Lung (tissue), 12 donors: ENCODE results near the gene TMEM61. TPM values are rescaled to one million over a fixed set of nuclear protein-coding genes. Genes with fewer than 3 reads are reported as not detected.

Experiments
- ATAC-seq: fragments of 200-7000 bp; cut with Tn5 transposase; one replicate; pipeline ENCODE4 v1.9.1; 2020; ENCODE audit warnings: moderate number of reproducible peaks; ENCODE audit not compliant: insufficient read depth, low FRiP score
- DNase-seq, 3 donors: peaks; one replicate each; pipeline ENCODE4 v3.0.0-alpha.2; 2013 to 2017
- H3K27ac ChIP-seq, 2 donors: one replicate each; pipeline ENCODE4 v1.5.1; 2013; ENCODE audit warnings: mild to moderate bottlenecking in 2 of 2, moderate library complexity in 2 of 2, control low read depth in 1 of 2, inconsistent platforms in 1 of 2, low read depth in 1 of 2, low read length in 1 of 2
- H3K27me3 ChIP-seq, 3 donors: one replicate each; pipeline ENCODE4 v1.5.1; 2013; ENCODE audit warnings: low read length in 2 of 3; ENCODE audit not compliant: control insufficient read depth in 3 of 3, insufficient read depth in 3 of 3
- H3K36me3 ChIP-seq, 4 donors: one replicate each; pipeline ENCODE4 v1.5.1; 2013; ENCODE audit warnings: low read length in 4 of 4, mild to moderate bottlenecking in 1 of 4, moderate library complexity in 1 of 4; ENCODE audit not compliant: control insufficient read depth in 4 of 4, insufficient read depth in 4 of 4
- H3K4me1 ChIP-seq, 5 donors: one replicate each; pipeline ENCODE4 v1.5.1; 2013; ENCODE audit warnings: low read length in 5 of 5, mild to moderate bottlenecking in 2 of 5, moderate library complexity in 1 of 5; ENCODE audit not compliant: control insufficient read depth in 5 of 5, insufficient read depth in 5 of 5
- H3K4me3 ChIP-seq: one replicate; pipeline ENCODE4 v1.5.1; 2013; ENCODE audit warnings: mild to moderate bottlenecking, control low read depth, moderate library complexity
- H3K9ac ChIP-seq, 2 donors: one replicate each; pipeline ENCODE4 v1.5.1; 2013; ENCODE audit warnings: low read length in 2 of 2, control low read depth in 1 of 2; ENCODE audit not compliant: insufficient read depth in 1 of 2
- H3K9me3 ChIP-seq, 4 donors: one replicate each; pipeline ENCODE4 v1.5.1; 2013; ENCODE audit warnings: low read length in 3 of 4, mild to moderate bottlenecking in 1 of 4, moderate library complexity in 1 of 4; ENCODE audit not compliant: control insufficient read depth in 4 of 4, insufficient read depth in 3 of 4
- WGBS, 2 donors: extraction: QIAGEN DNeasy Blood & Tissue Kit; methylation state at CpG; one replicate each; pipeline ENCODE4 v1.1.7; 2013; 5-methylcytosine and 5-hydroxymethylcytosine counted together
- polyA plus RNA-seq, 2 donors: library from polyadenylated mRNA; stranded (reverse); fragments of 200-250 nt; gene quantifications; one replicate each; pipeline ENCODE4 v1.2.1, GENCODE V29; 2013
- total RNA-seq, 2 donors: library from RNA; depleted of rRNA in 1 of 2; stranded (reverse); fragments of >200 nt in 1 of 2; gene quantifications; one replicate each; pipeline ENCODE4 v1.2.1, GENCODE V29; 2014 to 2021
- TF ChIP-seq, protein P1 (sequence below): IDR thresholded peaks from 2 replicates; pipeline ENCODE4 v1.5.1; 2012; ENCODE audit warnings: mild to moderate bottlenecking; ENCODE audit errors: control extremely low read depth, extremely low read depth
- donor health status: control.
- donor health status: control.
- donor health status: Bipolar disorder and iron deficiency.
- donor health status: healthy.
- donor health status: DM: yes; HTN: yes; CAD: no.

Gene TMEM61
- total and polyA plus RNA-seq, 4 donors, result 0.91 to 2.1 (median 1.3) TPM

DNA sequence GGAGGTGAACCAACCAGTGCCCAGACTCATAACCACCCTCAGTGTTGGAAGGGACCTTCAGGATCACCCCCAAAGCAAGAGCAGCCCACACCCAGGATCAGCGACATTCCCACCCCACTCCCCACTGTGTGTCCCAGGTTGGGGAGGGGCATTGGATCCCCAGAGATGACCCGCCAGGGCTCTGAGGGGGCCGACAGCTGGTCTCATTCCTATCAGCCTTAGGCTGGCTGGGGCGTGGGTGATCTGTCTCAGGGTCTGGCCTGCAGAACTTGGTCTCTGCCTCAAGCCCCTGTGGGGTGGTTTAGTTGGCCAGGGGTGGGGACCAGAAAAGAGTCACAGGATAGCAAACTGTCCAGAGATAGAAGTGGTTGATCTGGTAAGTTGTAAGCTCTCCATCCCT is 10.5 kb downstream of the TMEM61 start:
- no peak for DNase-seq
- TF ChIP-seq, protein P1, sequence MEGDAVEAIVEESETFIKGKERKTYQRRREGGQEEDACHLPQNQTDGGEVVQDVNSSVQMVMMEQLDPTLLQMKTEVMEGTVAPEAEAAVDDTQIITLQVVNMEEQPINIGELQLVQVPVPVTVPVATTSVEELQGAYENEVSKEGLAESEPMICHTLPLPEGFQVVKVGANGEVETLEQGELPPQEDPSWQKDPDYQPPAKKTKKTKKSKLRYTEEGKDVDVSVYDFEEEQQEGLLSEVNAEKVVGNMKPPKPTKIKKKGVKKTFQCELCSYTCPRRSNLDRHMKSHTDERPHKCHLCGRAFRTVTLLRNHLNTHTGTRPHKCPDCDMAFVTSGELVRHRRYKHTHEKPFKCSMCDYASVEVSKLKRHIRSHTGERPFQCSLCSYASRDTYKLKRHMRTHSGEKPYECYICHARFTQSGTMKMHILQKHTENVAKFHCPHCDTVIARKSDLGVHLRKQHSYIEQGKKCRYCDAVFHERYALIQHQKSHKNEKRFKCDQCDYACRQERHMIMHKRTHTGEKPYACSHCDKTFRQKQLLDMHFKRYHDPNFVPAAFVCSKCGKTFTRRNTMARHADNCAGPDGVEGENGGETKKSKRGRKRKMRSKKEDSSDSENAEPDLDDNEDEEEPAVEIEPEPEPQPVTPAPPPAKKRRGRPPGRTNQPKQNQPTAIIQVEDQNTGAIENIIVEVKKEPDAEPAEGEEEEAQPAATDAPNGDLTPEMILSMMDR, result no peak
- H3K4me3 ChIP-seq, result no peak overlapping the region
- 66 to 67% methylated on average over 4 of the region's 4 CpGs for WGBS, 2 donors
- no peak for ATAC-seq
- no peaks in the 10 kb centered on the region for H3K9me3 ChIP-seq
- H3K27ac ChIP-seq, result no peak overlapping the region
- H3K9ac ChIP-seq, result no peak overlapping the region
- peaks cover 0 to 8% (median 7%) of the 10 kb centered on the region in 3 donors for H3K27me3 ChIP-seq
- no peaks in the 10 kb centered on the region for H3K4me1 ChIP-seq
- H3K36me3 ChIP-seq, result no peaks in the 10 kb centered on the region

DNA sequence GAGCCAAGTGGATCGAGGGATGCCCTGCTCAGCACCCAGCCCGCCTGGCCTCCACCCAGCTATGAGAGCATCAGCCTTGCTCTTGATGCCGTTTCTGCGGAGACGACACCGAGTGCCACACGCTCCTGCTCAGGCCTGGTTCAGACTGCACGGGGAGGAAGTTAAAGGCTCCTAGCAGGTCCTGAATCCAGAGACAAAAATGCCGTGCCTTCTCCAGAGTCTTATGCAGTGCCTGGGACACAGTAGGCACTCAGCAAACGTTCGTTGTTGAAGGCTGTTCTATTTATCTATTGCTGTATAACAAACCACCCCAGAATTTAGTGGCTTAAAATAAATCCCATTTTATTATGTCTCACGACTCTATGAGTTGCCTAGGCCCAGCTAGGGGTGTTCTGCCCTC is 11.5 kb downstream of the TMEM61 start:
- DNase-seq, result no peak
- no peak overlapping the region for H3K27ac ChIP-seq

GRCh38 chr1:54993140-54993539 is 12.7 kb downstream of the TMEM61 start:
- H3K9ac ChIP-seq, result no peak overlapping the region
- H3K27ac ChIP-seq, result no peak overlapping the region
- H3K27me3 ChIP-seq, result peaks cover 4 to 26% (median 23%) of the 10 kb centered on the region in 3 donors
- H3K4me3 ChIP-seq, result no peak overlapping the region
- H3K36me3 ChIP-seq, result no peaks in the 10 kb centered on the region
- no peak for DNase-seq
- TF ChIP-seq, protein P1, result no peak
- H3K4me1 ChIP-seq, result peaks cover 0 to 7% (median 0%) of the 10 kb centered on the region in 5 donors
- 93 to 98% methylated on average over 6 of the region's 6 CpGs for WGBS, 2 donors
- H3K9me3 ChIP-seq, result peaks cover 0 to 2% (median 0%) of the 10 kb centered on the region in 4 donors
- no peak for ATAC-seq

More for the DNA sequence above, 11.5 kb downstream of the TMEM61 start:
- no peaks in the 10 kb centered on the region for H3K36me3 ChIP-seq
- peaks cover under 1 to 17% (median 13%) of the 10 kb centered on the region in 3 donors for H3K27me3 ChIP-seq
- 64 to 69% methylated on average over 12 of the region's 12 CpGs for WGBS, 2 donors
- H3K4me3 ChIP-seq, result no peak overlapping the region
- peaks cover 0 to 4% (median 0%) of the 10 kb centered on the region in 5 donors for H3K4me1 ChIP-seq
- no peak for ATAC-seq
- TF ChIP-seq, protein P1, result no peak
- peaks cover 0 to 2% (median 0%) of the 10 kb centered on the region in 4 donors for H3K9me3 ChIP-seq
- H3K9ac ChIP-seq, result no peak overlapping the region
